AG04449 (cell line): ENCODE results near the gene ZNF365.

Experiments
- CTCF ChIA-PET: fragments of 350-600 bp; formaldehyde crosslinking; extraction: SDS; loops from one replicate; lab custom pipeline; 2021; ENCODE audit warnings: antibody characterized with exemption; lab: Yijun Ruan, JAX
- POLR2A ChIA-PET: fragments of 400-600, 350-600 bp; formaldehyde crosslinking; extraction: SDS; loops from one replicate; lab custom pipeline; 2020; ENCODE audit warnings: antibody characterized with exemption, inconsistent platforms; lab: Yijun Ruan, JAX
- DNase-seq: peaks from one replicate; pipeline ENCODE4 v3.0.0-alpha.2; 2010; ENCODE audit warnings: low read depth, low spot score
- H3K4me3 ChIP-seq: 2 replicates; pipeline ENCODE4 v1.5.1; 2011; ENCODE audit warnings: low read depth, mild to moderate bottlenecking, control low read depth, low read length
- TF ChIP-seq, protein P1 (sequence below): IDR thresholded peaks from one replicate; pipeline ENCODE4 v1.5.1; 2011; ENCODE audit warnings: mild to moderate bottlenecking, moderate library complexity, low read length, control low read depth, inconsistent platforms; ENCODE audit not compliant: insufficient read depth; ENCODE audit errors: missing control alignments

ZNF365 gene

DNA sequence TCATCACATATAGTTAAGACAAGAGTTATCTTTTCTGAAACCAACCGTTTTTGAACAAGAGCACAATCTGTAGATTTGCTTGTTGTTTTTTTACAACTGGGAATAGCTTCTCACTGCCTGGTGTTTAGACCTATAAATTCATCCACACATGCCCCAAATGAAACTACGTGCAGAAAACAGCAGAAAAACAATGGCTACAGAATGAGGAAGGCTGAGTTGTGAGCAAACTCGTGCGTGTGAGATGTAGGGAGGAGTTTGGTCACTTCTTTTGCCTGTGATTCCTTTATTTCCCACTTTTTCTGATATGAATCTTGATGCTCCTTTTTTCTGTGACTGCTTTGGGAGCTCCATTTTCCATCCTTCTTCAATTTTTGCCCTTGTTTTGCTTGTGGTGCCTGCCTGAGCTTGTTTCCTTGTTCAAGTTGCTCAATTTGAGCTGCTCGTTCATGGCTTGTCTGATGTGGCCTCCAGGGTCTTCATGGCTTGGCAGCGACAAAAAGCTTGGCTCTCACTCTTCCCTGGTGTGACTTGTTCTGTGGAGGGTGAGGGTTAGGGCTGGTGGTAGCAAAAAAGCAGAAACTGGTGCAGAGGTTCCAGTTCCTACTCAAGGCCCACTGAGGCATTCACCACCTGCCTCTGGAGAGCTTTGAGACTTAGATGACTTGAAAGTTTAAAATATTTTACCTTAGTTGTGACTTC, 76.9 kb downstream of the ZNF365 start:
- no peak for DNase-seq
- TF ChIP-seq, protein P1, sequence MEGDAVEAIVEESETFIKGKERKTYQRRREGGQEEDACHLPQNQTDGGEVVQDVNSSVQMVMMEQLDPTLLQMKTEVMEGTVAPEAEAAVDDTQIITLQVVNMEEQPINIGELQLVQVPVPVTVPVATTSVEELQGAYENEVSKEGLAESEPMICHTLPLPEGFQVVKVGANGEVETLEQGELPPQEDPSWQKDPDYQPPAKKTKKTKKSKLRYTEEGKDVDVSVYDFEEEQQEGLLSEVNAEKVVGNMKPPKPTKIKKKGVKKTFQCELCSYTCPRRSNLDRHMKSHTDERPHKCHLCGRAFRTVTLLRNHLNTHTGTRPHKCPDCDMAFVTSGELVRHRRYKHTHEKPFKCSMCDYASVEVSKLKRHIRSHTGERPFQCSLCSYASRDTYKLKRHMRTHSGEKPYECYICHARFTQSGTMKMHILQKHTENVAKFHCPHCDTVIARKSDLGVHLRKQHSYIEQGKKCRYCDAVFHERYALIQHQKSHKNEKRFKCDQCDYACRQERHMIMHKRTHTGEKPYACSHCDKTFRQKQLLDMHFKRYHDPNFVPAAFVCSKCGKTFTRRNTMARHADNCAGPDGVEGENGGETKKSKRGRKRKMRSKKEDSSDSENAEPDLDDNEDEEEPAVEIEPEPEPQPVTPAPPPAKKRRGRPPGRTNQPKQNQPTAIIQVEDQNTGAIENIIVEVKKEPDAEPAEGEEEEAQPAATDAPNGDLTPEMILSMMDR: no peak
- H3K4me3 ChIP-seq: no peak overlapping the region
- ChIA-PET CTCF (interaction anchor here (1.2 to 6.8 kb wide), 5 partner anchors 9 to 707 kb away, joined by 3 to 74 read pairs (median 4); no protein-coding TSS in a partner anchor), POLR2A (no interaction called here)

DNA sequence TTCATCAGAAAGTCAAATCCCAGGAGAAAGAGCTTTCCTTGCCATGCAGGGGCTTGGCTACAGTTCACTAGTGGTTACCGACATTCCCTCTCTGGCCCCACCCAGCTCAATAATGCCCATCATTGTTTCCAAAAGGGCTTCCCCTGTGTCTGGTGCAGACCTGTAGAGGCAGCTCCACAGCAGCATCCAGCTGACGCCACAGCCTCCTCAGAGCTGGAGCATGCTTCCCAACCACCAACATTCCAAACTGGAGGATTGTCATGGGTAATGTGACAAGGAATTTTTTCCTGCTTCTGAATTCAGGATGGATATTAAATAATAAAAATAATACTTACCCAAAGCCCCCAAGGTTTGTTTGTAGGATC, 77.4 kb downstream of the ZNF365 start:
- POLR2A ChIA-PET: no interaction called here
- DNase-seq: no peak
- CTCF ChIA-PET: interaction anchor here (1.2 to 6.8 kb wide), 5 partner anchors 9 to 706 kb away, joined by 3 to 74 read pairs (median 4); no protein-coding TSS in a partner anchor
- H3K4me3 ChIP-seq: no peak overlapping the region
- TF ChIP-seq, protein P1: no peak
